OCI-LY7 (cell line): Measurements from ENCODE around the gene HSD3B2. TPM values are rescaled to one million over a fixed set of nuclear protein-coding genes. Genes with fewer than 3 reads are reported as not detected.

Experiments used
- BruUV-seq: library from RNA; stranded (reverse); fragments of 400-500 nt; replicated peaks from 2 replicates; lab custom pipeline; 2021; lab: Mats Ljungman, UMichigan
- CTCF ChIA-PET: fragments of 300-600 bp; sonication (Branson Sonifier 250); formaldehyde crosslinking; loops from one replicate; lab custom pipeline; 2022; ENCODE audit warnings: antibody characterized with exemption; ENCODE audit not compliant: unreplicated experiment; lab: Charles Lee
- POLR2A ChIA-PET: fragments of 300-600 bp; sonication (Branson Sonifier 250); formaldehyde crosslinking; loops from one replicate; lab custom pipeline; 2022; ENCODE audit warnings: antibody characterized with exemption; lab: Charles Lee
- DNase-seq: peaks from one replicate; pipeline ENCODE4 v3.0.0-alpha.2; 2015; ENCODE audit warnings: low spot score
- H2AFZ ChIP-seq: fragments of 200-600 bp; sonication (generic), shearing (Covaris generic); 2 replicates; pipeline ENCODE4 v1.6.1; 2014; ENCODE audit warnings: mild to moderate bottlenecking, antibody characterized with exemption, low read length, moderate library complexity
- H3K27ac ChIP-seq: fragments of 200-600 bp; sonication (generic); 2 replicates; pipeline ENCODE4 v1.5.1; 2014; ENCODE audit warnings: mixed run types, low read depth, mild to moderate bottlenecking, moderate library complexity, low read length, inconsistent platforms; ENCODE audit not compliant: poor library complexity, severe bottlenecking
- H3K36me3 ChIP-seq: fragments of 200-600 bp; sonication (generic); 2 replicates; pipeline ENCODE4 v1.6.1; 2014; ENCODE audit warnings: mild to moderate bottlenecking, antibody characterized with exemption, low read length, moderate library complexity, mixed read lengths; ENCODE audit not compliant: insufficient read depth
- H3K4me1 ChIP-seq: fragments of 200-600 bp; sonication (generic); 2 replicates; pipeline ENCODE4 v1.5.1; 2014; ENCODE audit warnings: mild to moderate bottlenecking, low read length; ENCODE audit not compliant: insufficient read depth, poor library complexity, severe bottlenecking
- H3K4me2 ChIP-seq: fragments of 200-600 bp; sonication (generic); 2 replicates; pipeline ENCODE4 v1.6.1; 2014; ENCODE audit warnings: mild to moderate bottlenecking, low read length
- H3K4me3 ChIP-seq: fragments of 200-600 bp; sonication (generic); 2 replicates; pipeline ENCODE4 v1.5.1; 2014; ENCODE audit warnings: mild to moderate bottlenecking, low read depth, low read length; ENCODE audit not compliant: poor library complexity, severe bottlenecking
- H3K79me2 ChIP-seq: fragments of 200-600 bp; sonication (generic); 2 replicates; pipeline ENCODE4 v1.6.1; 2016; ENCODE audit warnings: low read depth, mild to moderate bottlenecking, low read length, moderate library complexity, mixed read lengths; ENCODE audit not compliant: insufficient read depth
- H3K9me2 ChIP-seq: fragments of 200-600 bp; sonication (generic); 2 replicates; pipeline ENCODE4 v1.6.1; 2016; ENCODE audit warnings: mild to moderate bottlenecking, low read length, mixed read lengths; ENCODE audit not compliant: insufficient read depth
- H3K9me3 ChIP-seq: fragments of 200-600 bp; sonication (generic); 2 replicates; pipeline ENCODE4 v1.6.1; 2014; ENCODE audit warnings: mild to moderate bottlenecking, mixed run types, low read length, mixed read lengths
- H4K20me1 ChIP-seq: fragments of 200-600 bp; sonication (generic); 2 replicates; pipeline ENCODE4 v1.6.1; 2014; ENCODE audit warnings: mild to moderate bottlenecking, antibody characterized with exemption, low read length, moderate library complexity, mixed read lengths; ENCODE audit not compliant: insufficient read depth
- EZH2phosphoT487 ChIP-seq: fragments of 200-600 bp; sonication (generic); IDR thresholded peaks from 2 replicates; pipeline ENCODE4 v1.6.1; 2018; ENCODE audit warnings: low read depth, borderline replicate concordance, mild to moderate bottlenecking, mixed run types, antibody characterized with exemption, low read length, moderate library complexity, mixed read lengths
- intact Hi-C: fragments of 100-400 bp; cut with micrococcal nuclease; formaldehyde crosslinking; loops from one replicate; pipeline ENCODE4 v1.10.0; 2022; ENCODE audit not compliant: unreplicated experiment
- total RNA-seq, 2 experiments: library from RNA; depleted of rRNA in 1 of 2; stranded (reverse); fragments of >200 nt in 1 of 2; shearing (Covaris generic) in 1 of 2; gene quantifications; 2 replicates each; pipeline ENCODE4 v1.2.3, GENCODE V29; 2014 to 2022
- TF ChIP-seq, protein P1 (sequence below): fragments of 200-600 bp; sonication (generic); conservative IDR thresholded peaks from 2 replicates; pipeline ENCODE4 v1.5.1; 2014; ENCODE audit warnings: mild to moderate bottlenecking, antibody characterized with exemption, low read length, moderate library complexity, mixed read lengths

The HSD3B2 gene
- total RNA-seq, 2 experiments from 2014 or later = not detected

DNA sequence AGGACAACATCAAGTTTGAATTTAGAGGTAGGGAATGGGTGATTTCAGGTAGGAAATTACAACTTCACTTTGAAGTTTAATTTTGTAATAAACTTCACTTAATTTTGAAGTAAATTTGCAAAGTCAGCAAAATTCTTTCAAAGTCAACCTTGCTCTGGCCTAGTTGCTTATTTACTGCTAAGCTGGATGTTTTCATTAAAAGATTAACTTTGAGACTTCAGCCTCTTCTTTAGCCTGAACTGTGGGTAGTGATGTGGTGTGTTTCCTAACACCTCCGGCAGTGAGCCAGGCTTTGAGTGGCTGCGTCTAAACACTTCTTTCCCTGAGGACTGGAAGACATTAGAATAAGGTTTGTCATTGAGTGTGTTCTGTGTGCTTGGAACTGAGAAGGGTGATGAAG lies 46.4 kb upstream of the HSD3B2 start, which contains the start of gene HAO2:
Gene HAO2 (plus strand): TSS at position 232 of the 400 bp plus-strand sequence. CDS start 12,301 bp downstream, outside the sequence.
- Histone ChIP-seq H3K27ac (no peak within 1 kb of the TSS), H3K9me2 (no peaks in the 10 kb centered on the region), H4K20me1 (no peaks in the 10 kb centered on the region), H3K4me2 (no peak within 1 kb of the TSS), H2AFZ (no peak within 1 kb of the TSS), H3K4me1 (no peaks in the 10 kb centered on the region), H3K4me3 (no peak within 1 kb of the TSS), H3K36me3 (no peaks in the 10 kb centered on the region), H3K79me2 (no peaks in the 10 kb centered on the region), H3K9me3 (no peaks in the 10 kb centered on the region)
- BruUV-seq = no TSS peak
- ChIA-PET CTCF (no interaction called here), POLR2A (no interaction called here)
- TF ChIP-seq EZH2phosphoT487 = no peak
- TF ChIP-seq, protein P1, sequence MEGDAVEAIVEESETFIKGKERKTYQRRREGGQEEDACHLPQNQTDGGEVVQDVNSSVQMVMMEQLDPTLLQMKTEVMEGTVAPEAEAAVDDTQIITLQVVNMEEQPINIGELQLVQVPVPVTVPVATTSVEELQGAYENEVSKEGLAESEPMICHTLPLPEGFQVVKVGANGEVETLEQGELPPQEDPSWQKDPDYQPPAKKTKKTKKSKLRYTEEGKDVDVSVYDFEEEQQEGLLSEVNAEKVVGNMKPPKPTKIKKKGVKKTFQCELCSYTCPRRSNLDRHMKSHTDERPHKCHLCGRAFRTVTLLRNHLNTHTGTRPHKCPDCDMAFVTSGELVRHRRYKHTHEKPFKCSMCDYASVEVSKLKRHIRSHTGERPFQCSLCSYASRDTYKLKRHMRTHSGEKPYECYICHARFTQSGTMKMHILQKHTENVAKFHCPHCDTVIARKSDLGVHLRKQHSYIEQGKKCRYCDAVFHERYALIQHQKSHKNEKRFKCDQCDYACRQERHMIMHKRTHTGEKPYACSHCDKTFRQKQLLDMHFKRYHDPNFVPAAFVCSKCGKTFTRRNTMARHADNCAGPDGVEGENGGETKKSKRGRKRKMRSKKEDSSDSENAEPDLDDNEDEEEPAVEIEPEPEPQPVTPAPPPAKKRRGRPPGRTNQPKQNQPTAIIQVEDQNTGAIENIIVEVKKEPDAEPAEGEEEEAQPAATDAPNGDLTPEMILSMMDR = no peak
- intact Hi-C loops = no loop called here
- no peak for DNase-seq

GRCh38 chr1:119370748-119371147 lies 44.2 kb upstream of the HSD3B2 start:
- no peak for TF ChIP-seq EZH2phosphoT487
- TF ChIP-seq, protein P1 = no peak
- no TSS peak for BruUV-seq
- no peak overlapping the region for H3K4me3 ChIP-seq
- H3K79me2 ChIP-seq = no peaks in the 10 kb centered on the region
- POLR2A ChIA-PET = interaction anchor here (1.4 kb wide), 1 partner anchor 18 kb away, joined by 3 read pairs; no protein-coding TSS in a partner anchor
- no peak overlapping the region for H2AFZ ChIP-seq
- H4K20me1 ChIP-seq = no peaks in the 10 kb centered on the region
- no peak overlapping the region for H3K4me2 ChIP-seq
- intact Hi-C loops = no loop called here
- H3K4me1 ChIP-seq = no peaks in the 10 kb centered on the region
- DNase-seq = no peak
- no peaks in the 10 kb centered on the region for H3K9me3 ChIP-seq
- H3K27ac ChIP-seq = no peak overlapping the region
- H3K36me3 ChIP-seq = no peaks in the 10 kb centered on the region
- H3K9me2 ChIP-seq = no peaks in the 10 kb centered on the region
- CTCF ChIA-PET = no interaction called here

GRCh38 chr1:119371815-119372214 lies 43.1 kb upstream of the HSD3B2 start:
- no peaks in the 10 kb centered on the region for H3K79me2 ChIP-seq
- BruUV-seq = no TSS peak
- DNase-seq = no peak
- no peaks in the 10 kb centered on the region for H4K20me1 ChIP-seq
- no peak overlapping the region for H2AFZ ChIP-seq
- H3K36me3 ChIP-seq = no peaks in the 10 kb centered on the region
- H3K9me2 ChIP-seq = no peaks in the 10 kb centered on the region
- no peaks in the 10 kb centered on the region for H3K4me1 ChIP-seq
- H3K9me3 ChIP-seq = no peaks in the 10 kb centered on the region
- H3K27ac ChIP-seq = no peak overlapping the region
- no peak overlapping the region for H3K4me2 ChIP-seq
- POLR2A ChIA-PET = no interaction called here
- CTCF ChIA-PET = no interaction called here
- intact Hi-C loops = no loop called here
- H3K4me3 ChIP-seq = no peak overlapping the region
- TF ChIP-seq, protein P1 = no peak
- no peak for TF ChIP-seq EZH2phosphoT487
